DMS53 treated with DMSO at 0.1 percent for 48 hours (cell line): ENCODE results near the gene ANKRD6.

Experiments
- DNase-seq: peaks from one replicate; lab custom pipeline; 2025; ENCODE audit not compliant: unreplicated experiment; lab: John Stamatoyannopoulos, UW

ANKRD6 gene

DNA sequence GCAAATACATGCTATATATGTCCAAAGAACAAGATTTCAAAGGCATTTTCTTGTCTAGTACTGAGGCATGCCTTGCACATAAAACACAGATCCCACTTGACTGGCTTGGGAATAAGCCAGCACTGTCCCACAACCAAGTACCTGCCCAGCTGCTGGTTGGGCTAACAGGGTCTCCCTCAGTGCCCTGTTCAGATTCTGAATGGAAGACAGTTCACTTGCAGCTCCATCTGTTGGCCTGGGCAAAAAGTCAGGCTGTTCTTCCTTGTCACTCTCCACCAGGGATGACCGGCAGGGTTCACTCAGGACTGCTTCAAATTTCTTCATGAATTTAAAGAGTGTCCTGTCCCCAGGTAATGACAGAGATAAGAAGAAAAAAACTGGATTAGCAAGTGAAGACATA is 250.0 kb downstream of the ANKRD6 start:
- DNase-seq: no peak
